ENCODE data around the gene SAG. TPM values are rescaled to one million over a fixed set of nuclear protein-coding genes. Genes with fewer than 3 reads are reported as not detected.

The SAG gene
- total RNA-seq, 8 experiments from 2014 or later = 0.16 to 10.3 (median 1.7) TPM; not detected in 1

DNA sequence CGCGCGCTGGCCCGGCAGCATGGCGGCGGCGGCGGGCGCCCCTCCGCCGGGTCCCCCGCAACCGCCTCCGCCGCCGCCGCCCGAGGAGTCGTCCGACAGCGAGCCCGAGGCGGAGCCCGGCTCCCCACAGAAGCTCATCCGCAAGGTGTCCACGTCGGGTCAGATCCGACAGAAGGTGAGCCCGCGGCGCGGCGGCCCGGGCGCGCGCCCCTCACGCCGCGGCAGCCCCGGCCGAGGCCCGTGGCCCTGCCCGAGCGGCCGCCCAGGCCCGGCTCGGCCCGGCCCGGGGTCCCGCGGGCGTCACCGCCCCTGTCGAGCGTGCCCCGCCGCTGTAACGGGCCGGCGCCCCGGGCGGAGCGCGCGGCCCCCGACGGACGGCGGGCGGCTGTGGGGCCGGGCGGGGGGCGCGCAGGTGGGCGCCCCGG, 46.9 kb downstream of the SAG start:
- in situ Hi-C loops (cut with MboI; ENCODE audit: low pct_unique_long_range_greater_than_20kb in 2 of 9, low sequenced_read_pairs in 9 of 9, unreplicated experiment in 9 of 9) = no loop called here
- 0% methylated on average over 2 of the region's 77 CpGs; no CpG with 5 or more reads in 9 of the 10 experiments for WGBS, 10 experiments
- Histone ChIP-seq H3K4me3 (peak overlapping the region; percentile 66 to 100 (median 90)), H3K4me1 (replicated peaks in 1 of 2) (peaks cover 24 to 27% of the 10 kb centered on the region in 2 donors), H3K27ac (no peak overlapping the region)
- peak; percentile 7 to 43 (median 38) for ATAC-seq (replicated peaks in 6 of 8)

DNA sequence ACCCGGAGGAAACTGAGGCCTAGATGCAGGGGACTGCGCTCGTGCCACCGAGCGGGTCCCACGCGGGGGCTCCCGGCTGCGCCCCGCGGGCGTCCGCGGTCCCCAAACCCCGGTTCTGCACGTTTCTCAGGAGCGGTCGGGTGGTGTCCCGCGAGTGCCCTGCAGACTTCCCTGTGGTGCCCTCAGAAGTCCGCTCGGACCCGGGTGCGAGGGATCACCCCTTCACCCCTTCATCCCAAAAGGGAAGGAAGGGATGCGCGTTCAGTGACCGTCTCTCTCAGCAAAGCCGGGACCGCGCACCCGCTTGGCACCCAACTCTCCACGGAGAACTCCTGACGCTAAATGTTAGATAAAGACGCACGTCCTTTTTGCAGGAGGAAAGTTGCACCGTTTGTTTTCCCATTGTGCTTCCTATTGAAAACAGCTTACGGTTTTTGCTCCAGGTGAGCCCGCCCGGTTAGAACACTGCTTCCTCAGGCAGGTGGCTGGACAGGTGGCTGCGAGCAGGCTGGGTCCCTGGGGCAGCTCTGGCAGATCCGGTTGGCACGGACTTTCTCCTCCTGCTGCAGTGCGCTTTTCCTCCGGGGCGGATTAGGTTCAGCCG, 47.5 kb downstream of the SAG start:
- 0 to 63% (median 3%) methylated on average over 1 to 13 of the region's 46 CpGs; no CpG with 5 or more reads in 3 of the 10 experiments for WGBS, 10 experiments
- in situ Hi-C loops (cut with MboI; ENCODE audit: low pct_unique_long_range_greater_than_20kb in 2 of 9, low sequenced_read_pairs in 9 of 9, unreplicated experiment in 9 of 9) = no loop called here
- peak in 3 of 8 experiments; percentile 1 for ATAC-seq (replicated peaks in 6 of 8)

DNA sequence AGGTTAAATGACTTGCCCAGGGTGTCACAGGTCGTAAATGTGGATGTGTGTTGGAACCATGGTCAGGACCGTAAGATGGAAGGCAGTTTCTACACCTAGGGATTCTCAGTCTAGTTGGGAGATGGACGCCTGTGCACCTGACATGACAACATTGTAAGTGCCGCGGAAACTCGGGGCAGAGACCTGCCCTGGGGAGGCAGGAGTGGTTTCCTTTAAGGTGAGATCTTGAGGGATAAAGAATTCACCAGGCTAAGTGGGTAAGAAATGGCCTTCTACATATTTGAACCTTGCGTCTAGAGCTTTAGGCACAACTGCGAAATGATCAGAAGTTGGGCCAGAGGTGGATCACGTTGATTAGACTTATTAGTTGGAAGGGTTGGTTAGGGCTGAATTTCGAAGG, 48.3 kb downstream of the SAG start:
- Histone ChIP-seq H3K27ac (no peak overlapping the region), H3K4me3 (peak overlapping the region in 2 of 5 donors; percentile 89 to 100), H3K4me1 (replicated peaks in 1 of 2) (peaks cover 17 to 19% of the 10 kb centered on the region in 2 donors)
- 75 to 100% (median 95%) methylated on average over 1 to 10 of the region's 10 CpGs; no CpG with 5 or more reads in 1 of the 10 experiments for whole genome bisulfite sequencing, 10 experiments
- ATAC-seq (replicated peaks in 6 of 8) = no peak
- in situ Hi-C loops (cut with MboI; ENCODE audit: low pct_unique_long_range_greater_than_20kb in 2 of 9, low sequenced_read_pairs in 9 of 9, unreplicated experiment in 9 of 9) = no loop called here

More for the DNA sequence above, 47.5 kb downstream of the SAG start:
- Histone ChIP-seq H3K27ac (no peak overlapping the region), H3K4me1 (replicated peaks in 1 of 2) (peaks cover 24 to 27% of the 10 kb centered on the region in 2 donors), H3K4me3 (peak overlapping the region; percentile 66 to 100 (median 90))

DNA sequence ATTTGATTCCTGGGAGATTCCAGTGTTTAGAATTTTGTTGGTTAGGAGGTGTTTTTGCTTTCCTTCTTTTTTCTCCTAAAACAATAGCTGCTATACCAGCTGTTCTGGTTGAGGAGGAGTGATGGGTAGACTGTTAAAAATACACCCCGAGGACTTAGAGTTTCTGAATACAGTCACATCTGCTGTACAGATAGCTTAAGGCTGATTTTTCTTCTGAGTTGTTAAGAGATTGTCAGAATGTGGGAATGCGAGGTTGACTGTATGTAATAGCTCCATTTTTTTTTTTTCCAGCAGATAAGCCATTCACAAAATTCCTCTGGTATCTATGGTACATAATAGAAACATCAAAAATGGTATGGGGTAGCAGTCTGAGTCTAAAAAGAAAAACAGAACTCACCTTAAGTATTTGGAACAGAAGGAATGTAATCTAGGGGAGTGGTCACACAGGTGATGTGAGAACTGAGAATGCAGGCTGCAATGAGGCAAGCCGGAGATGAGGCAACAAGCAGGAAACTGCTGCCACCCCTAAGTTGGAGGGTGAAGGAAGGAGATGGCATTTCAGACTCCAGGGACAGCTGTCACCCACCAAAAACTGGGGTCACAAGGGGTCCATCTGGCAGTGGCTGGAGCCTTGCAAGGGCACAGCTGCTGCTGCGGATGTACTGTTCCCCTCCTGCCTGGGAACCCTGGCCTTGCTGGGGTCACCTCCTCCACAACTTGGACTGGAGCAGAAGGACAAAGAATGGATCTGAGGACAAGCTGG, 49.1 kb downstream of the SAG start:
- ATAC-seq (replicated peaks in 6 of 8) = peak in 1 of 8 experiments; percentile 4
- 0 to 100% (median 88%) methylated on average over 1 to 4 of the region's 4 CpGs; no CpG with 5 or more reads in 1 of the 10 experiments for WGBS, 10 experiments
- in situ Hi-C loops (cut with MboI; ENCODE audit: low pct_unique_long_range_greater_than_20kb in 2 of 9, low sequenced_read_pairs in 9 of 9, unreplicated experiment in 9 of 9) = no loop called here
- peak overlapping the region in 1 of 5 donors; percentile 4 for H3K4me3 ChIP-seq
- no peak overlapping the region for H3K27ac ChIP-seq
- H3K4me1 ChIP-seq (replicated peaks in 1 of 2) = peaks cover 11 to 12% of the 10 kb centered on the region in 2 donors

DNA sequence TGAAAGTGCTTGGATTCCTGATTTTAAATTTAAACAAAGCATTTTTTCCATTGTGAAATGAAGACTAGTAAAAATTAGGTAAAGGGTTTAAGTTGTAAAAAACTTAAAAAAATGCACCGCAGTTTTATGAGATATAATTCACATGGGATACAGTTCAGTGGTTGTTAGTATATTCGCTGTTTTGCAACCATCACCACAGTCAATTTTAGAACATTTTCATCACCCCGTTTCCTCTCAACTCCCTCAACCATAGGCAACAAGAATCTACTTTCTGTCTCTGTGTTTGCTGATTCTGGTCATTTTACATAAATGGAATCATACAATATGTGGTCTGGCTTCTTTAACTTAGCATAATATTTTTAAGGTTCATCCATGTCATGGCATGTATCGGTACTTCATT, 50.7 kb downstream of the SAG start:
- in situ Hi-C loops (cut with MboI; ENCODE audit: low pct_unique_long_range_greater_than_20kb in 2 of 9, low sequenced_read_pairs in 9 of 9, unreplicated experiment in 9 of 9) = no loop called here
- Histone ChIP-seq H3K4me1 (replicated peaks in 1 of 2) (peaks cover 11 to 12% of the 10 kb centered on the region in 2 donors), H3K4me3 (no peak overlapping the region), H3K27ac (no peak overlapping the region)
- no peak for ATAC-seq (replicated peaks in 6 of 8)
- WGBS, 10 experiments = 90 to 100% (median 97%) methylated on average over 1 to 4 of the region's 4 CpGs

DNA sequence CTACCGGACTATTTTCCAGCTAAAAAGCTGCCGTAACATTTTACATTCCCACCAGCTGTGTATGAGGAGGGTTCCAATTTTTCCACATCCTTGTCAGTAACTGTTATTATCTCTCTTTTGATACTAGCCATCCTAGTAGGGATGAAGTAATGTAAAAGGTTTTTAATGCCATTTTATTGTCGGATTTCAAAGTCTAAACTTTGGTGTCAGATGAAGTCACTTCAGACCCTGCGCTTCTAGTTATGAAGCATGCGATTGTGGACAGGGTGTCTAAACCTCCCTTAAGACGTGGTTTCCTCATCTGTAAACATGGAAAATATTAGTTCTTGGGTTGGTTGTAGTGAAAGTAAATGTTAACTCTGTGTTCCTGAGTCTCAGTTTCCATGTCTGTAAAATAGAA, 51.3 kb downstream of the SAG start:
- ATAC-seq (replicated peaks in 6 of 8) = no peak
- peaks cover 5 to 6% of the 10 kb centered on the region in 2 donors for H3K4me1 ChIP-seq (replicated peaks in 1 of 2)
- H3K27ac ChIP-seq = no peak overlapping the region
- H3K4me3 ChIP-seq = no peak overlapping the region
- 83 to 100% (median 97%) methylated on average over 1 to 6 of the region's 6 CpGs for WGBS, 10 experiments
- in situ Hi-C loops (cut with MboI; ENCODE audit: low pct_unique_long_range_greater_than_20kb in 2 of 9, low sequenced_read_pairs in 9 of 9, unreplicated experiment in 9 of 9) = no loop called here

DNA sequence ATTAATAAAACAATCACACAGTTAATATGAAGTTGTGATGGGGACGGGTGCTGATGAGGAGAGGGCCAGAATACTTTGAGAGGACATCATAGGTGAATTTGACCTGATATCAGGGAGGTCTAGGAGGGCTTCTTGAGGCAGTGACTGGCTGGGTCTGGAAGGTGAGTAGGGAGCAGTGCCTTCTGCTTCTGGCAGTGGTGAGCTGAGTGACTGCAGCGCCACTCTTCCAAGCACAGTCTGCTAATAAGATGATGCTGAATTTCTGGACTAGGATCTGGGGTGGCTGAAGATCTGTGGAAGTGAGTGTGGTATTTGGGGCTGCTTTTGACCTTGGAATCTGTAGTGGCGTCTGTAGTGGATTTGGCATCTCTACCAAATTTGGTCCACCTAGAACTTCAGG, 52.2 kb downstream of the SAG start:
- 91 to 100% (median 100%) methylated on average over 1 to 3 of the region's 3 CpGs; no CpG with 5 or more reads in 5 of the 10 experiments for WGBS, 10 experiments
- H3K4me1 ChIP-seq (replicated peaks in 1 of 2) = peaks cover 5% of the 10 kb centered on the region in 2 donors
- in situ Hi-C loops (cut with MboI; ENCODE audit: low pct_unique_long_range_greater_than_20kb in 2 of 9, low sequenced_read_pairs in 9 of 9, unreplicated experiment in 9 of 9) = no loop called here
- H3K27ac ChIP-seq = no peak overlapping the region
- no peak for ATAC-seq (replicated peaks in 6 of 8)
- H3K4me3 ChIP-seq = no peak overlapping the region

DNA sequence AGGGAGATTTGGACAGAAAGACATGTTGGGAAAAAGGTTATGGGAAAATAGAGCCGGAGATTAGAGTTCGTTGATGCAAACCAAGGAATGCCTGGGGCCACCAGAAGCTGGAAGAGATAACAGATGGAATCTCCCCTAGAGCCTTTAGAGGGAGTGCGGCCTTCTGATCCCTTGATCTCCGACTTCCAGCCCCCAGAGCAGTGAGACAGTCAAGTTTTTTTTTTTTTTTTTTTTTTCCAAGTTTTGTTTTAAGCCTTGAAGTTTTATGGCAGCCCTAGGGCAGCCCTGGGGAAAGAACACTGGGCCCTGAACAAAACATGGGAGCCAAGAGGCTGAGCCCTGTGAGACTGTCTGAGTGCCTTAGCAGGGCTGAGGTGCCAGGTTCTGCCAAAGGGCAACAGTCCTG, 53.2 kb downstream of the SAG start:
- in situ Hi-C loops (cut with MboI; ENCODE audit: low pct_unique_long_range_greater_than_20kb in 2 of 9, low sequenced_read_pairs in 9 of 9, unreplicated experiment in 9 of 9) = no loop called here
- peak in 1 of 8 experiments; percentile 53 for ATAC-seq (replicated peaks in 6 of 8)
- WGBS, 10 experiments = 75 to 100% (median 79%) methylated on average over 2 to 3 of the region's 4 CpGs; no CpG with 5 or more reads in 4 of the 10 experiments

DNA sequence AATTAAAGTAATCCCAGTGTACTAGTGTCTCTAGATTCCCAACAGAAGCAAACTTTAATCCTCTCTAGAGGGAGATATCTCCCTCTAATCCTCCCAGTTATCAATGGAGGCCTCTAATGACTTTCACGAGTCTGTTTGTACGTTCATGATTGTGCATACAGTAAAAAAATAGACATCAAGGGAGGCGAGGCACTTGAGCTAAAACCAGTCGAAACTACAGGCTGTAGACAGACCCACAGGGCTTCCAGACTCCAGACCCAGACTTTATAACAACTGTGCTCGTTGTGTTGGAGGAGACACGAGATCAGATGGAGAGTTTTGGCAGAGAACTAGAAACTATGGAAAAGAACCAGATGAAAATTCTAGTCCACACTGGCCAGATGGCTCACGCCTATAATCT, 53.7 kb downstream of the SAG start:
- no peak overlapping the region for H3K27ac ChIP-seq
- 66 to 100% (median 95%) methylated on average over 2 to 7 of the region's 7 CpGs; no CpG with 5 or more reads in 1 of the 10 experiments for WGBS, 10 experiments
- no peak overlapping the region for H3K4me3 ChIP-seq
- no peak for ATAC-seq (replicated peaks in 6 of 8)
- H3K4me1 ChIP-seq (replicated peaks in 1 of 2) = no peaks in the 10 kb centered on the region
- in situ Hi-C loops (cut with MboI; ENCODE audit: low pct_unique_long_range_greater_than_20kb in 2 of 9, low sequenced_read_pairs in 9 of 9, unreplicated experiment in 9 of 9) = no loop called here

More for the DNA sequence above, 53.2 kb downstream of the SAG start:
- Histone ChIP-seq H3K4me1 (replicated peaks in 1 of 2) (no peaks in the 10 kb centered on the region), H3K27ac (no peak overlapping the region), H3K4me3 (no peak overlapping the region)

DNA sequence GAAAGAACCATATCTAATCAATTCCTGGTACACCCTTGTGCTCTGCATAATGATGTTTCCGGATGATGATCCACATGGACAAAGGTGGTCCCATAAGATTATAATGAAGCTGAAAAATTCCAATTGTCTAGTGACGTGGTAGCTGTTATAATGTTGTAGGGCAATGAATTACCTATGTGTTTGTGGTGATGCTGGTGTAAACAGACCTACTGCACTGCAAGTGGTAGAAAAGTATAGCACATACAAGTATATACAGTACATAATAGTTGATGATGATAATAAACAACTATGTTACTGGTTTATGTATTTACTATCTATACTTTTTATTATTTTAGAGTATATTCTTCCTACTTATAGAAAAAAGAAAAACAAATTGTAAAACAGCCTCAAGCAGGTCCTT, 55.1 kb downstream of the SAG start:
- no peak for ATAC-seq (replicated peaks in 6 of 8)
- H3K4me1 ChIP-seq (replicated peaks in 1 of 2) = no peaks in the 10 kb centered on the region
- no peak overlapping the region for H3K4me3 ChIP-seq
- H3K27ac ChIP-seq = no peak overlapping the region
- WGBS, 10 experiments = 54 to 100% (median 69%) methylated on average over 1 to 2 of the region's 2 CpGs; no CpG with 5 or more reads in 3 of the 10 experiments
- in situ Hi-C loops (cut with MboI; ENCODE audit: low pct_unique_long_range_greater_than_20kb in 2 of 9, low sequenced_read_pairs in 9 of 9, unreplicated experiment in 9 of 9) = no loop called here

DNA sequence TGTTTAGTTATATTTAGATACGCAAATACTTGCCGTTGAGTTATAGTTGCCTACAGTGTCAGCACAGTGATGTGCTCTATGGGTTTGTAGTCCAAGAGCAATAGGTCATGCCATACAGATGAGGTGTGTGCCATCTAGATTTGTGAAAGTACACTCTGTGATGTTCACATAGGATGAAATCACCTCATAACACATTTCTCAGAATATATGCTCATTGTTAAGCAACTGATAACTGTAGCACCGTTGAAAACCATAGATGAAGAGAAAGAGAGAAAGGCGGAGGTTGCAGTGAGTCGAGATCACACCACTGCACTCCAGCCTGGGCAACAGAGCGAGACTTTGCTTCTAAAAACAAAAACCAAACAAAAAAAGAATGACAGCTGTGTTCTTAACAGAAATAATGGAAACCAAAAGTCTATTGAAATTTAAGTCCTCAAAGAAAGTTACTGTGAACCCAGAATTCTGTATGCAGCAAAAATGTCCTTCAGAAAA, 56.2 kb downstream of the SAG start:
- in situ Hi-C loops (cut with MboI; ENCODE audit: low pct_unique_long_range_greater_than_20kb in 2 of 9, low sequenced_read_pairs in 9 of 9, unreplicated experiment in 9 of 9) = no loop called here
- no peak for ATAC-seq (replicated peaks in 6 of 8)
- Histone ChIP-seq H3K4me3 (no peak overlapping the region), H3K4me1 (replicated peaks in 1 of 2) (no peaks in the 10 kb centered on the region), H3K27ac (no peak overlapping the region)
- 80 to 100% (median 95%) methylated on average over 4 to 6 of the region's 6 CpGs for WGBS, 10 experiments

DNA sequence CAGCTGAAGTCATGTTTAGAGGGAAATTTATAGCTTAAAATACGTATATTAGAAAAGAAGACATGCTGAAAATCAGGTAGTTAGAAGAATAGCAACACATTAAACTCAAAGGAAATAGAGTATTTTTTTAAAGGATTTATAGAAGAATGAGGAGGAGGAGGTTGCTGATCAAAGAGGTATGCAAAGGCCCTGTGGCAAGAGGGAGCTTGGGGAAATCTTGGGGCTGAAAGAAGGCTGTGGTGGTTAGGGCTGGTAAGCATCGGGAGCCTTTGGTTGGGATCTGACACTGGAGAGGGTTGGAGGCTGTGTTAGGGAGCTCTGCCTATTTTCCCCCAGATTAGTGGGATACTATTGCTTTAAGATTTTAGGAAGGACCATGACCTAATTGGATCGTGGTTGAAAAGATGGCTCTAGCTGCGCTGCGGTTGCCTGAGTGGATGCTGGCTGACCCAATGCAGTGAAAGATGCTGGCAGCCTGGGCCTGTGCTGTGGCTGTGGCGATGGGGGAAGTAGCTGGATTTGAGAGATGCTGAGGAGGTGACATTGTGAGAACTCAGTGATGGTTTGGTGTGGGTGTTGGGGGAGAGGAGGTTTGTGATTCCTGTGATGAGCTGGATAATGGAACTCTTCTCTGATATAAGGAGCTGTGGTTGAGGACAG, 58.4 kb downstream of the SAG start:
- ATAC-seq (replicated peaks in 6 of 8) = no peak
- H3K27ac ChIP-seq = no peak overlapping the region
- in situ Hi-C loops (cut with MboI; ENCODE audit: low pct_unique_long_range_greater_than_20kb in 2 of 9, low sequenced_read_pairs in 9 of 9, unreplicated experiment in 9 of 9) = no loop called here
- WGBS, 10 experiments = 79 to 100% (median 92%) methylated on average over 1 to 6 of the region's 6 CpGs
- no peaks in the 10 kb centered on the region for H3K4me1 ChIP-seq (replicated peaks in 1 of 2)
- H3K4me3 ChIP-seq = no peak overlapping the region

DNA sequence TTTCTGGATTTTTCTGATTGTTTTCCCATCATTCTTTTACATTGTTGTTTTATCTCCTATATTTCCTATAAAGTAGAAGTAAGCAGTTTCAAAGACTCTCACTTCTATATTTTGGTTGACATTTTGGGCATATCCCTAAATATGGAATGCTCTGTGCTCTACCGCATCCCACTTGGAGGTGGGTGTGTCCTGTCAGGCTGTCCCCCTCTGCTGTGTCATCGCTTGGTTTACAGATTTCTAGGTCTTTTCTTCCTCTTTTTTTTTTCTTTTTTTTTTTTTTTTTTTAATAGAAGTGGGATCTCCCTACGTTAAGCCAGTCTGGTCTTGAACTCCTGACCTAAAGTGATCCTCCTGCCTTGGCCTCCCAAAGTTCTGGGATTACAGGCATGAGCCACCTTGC, 60.0 kb downstream of the SAG start:
- Histone ChIP-seq H3K4me3 (no peak overlapping the region), H3K27ac (no peak overlapping the region), H3K4me1 (replicated peaks in 1 of 2) (no peaks in the 10 kb centered on the region)
- no peak for ATAC-seq (replicated peaks in 6 of 8)
- in situ Hi-C loops (cut with MboI; ENCODE audit: low pct_unique_long_range_greater_than_20kb in 2 of 9, low sequenced_read_pairs in 9 of 9, unreplicated experiment in 9 of 9) = no loop called here
- WGBS, 10 experiments = 86 to 100% (median 93%) methylated on average over 1 to 3 of the region's 3 CpGs; no CpG with 5 or more reads in 2 of the 10 experiments
